AG09309 (cell line): ENCODE measurements around the gene ATP9B.

Experiments
- DNase-seq: peaks from one replicate; pipeline ENCODE4 v3.0.0-alpha.2; 2010; ENCODE audit warnings: low read depth
- H3K4me3 ChIP-seq: 2 replicates; pipeline ENCODE4 v1.5.1; 2011; ENCODE audit warnings: mild to moderate bottlenecking, low read depth, low read length, moderate library complexity; ENCODE audit not compliant: control insufficient read depth
- CTCF ChIP-seq: IDR thresholded peaks from 2 replicates; pipeline ENCODE4 v1.5.1; 2011; ENCODE audit warnings: mild to moderate bottlenecking, low read depth, low read length, inconsistent platforms; ENCODE audit not compliant: insufficient read depth, control insufficient read depth; ENCODE audit errors: missing control alignments

The ATP9B gene

GRCh38 chr18:79315596-79315995 is 246.4 kb downstream of the ATP9B start:
- no peak for TF ChIP-seq CTCF
- DNase-seq = no peak
- H3K4me3 ChIP-seq = no peak overlapping the region

GRCh38 chr18:79317703-79318102 is 248.5 kb downstream of the ATP9B start:
- no peak overlapping the region for H3K4me3 ChIP-seq
- peak; percentile 16 for TF ChIP-seq CTCF
- DNase-seq = no peak

- DNase-seq = no peak
- no peak overlapping the region for H3K4me3 ChIP-seq
- TF ChIP-seq CTCF = no peak
These were observed 249.0 kb downstream of the ATP9B start for GRCh38 chr18:79318142-79318673.

GRCh38 chr18:79320216-79320850 is 251.1 kb downstream of the ATP9B start:
- DNase-seq = no peak
- no peak for TF ChIP-seq CTCF
- H3K4me3 ChIP-seq = no peak overlapping the region

- DNase-seq = no peak
- H3K4me3 ChIP-seq = no peak overlapping the region
- TF ChIP-seq CTCF = no peak
These were observed 252.6 kb downstream of the ATP9B start for GRCh38 chr18:79321625-79322405.

- no peak for DNase-seq
- no peak for TF ChIP-seq CTCF
These were observed 253.2 kb downstream of the ATP9B start for GRCh38 chr18:79322441-79322840.

GRCh38 chr18:79323471-79323870 is 254.3 kb downstream of the ATP9B start:
- no peak for DNase-seq
- H3K4me3 ChIP-seq = no peak overlapping the region
- TF ChIP-seq CTCF = no peak

More at GRCh38 chr18:79322441-79322840, 253.2 kb downstream of the ATP9B start:
- H3K4me3 ChIP-seq = no peak overlapping the region
